ENCODE results near the gene PRRC2B.

Gene PRRC2B

GRCh38 chr9:131481441-131482342 is 87.8 kb downstream of the PRRC2B start:
- no peak for TF ChIP-seq CTCF (IDR thresholded peaks at IDR 0.05; ENCODE audit: borderline replicate concordance, insufficient read depth, low read depth, low read length)
- no peak overlapping the region for H3K4me3 ChIP-seq (ENCODE audit: low read depth, low read length)

GRCh38 chr9:131482343-131483006 is 88.6 kb downstream of the PRRC2B start:
- TF ChIP-seq CTCF (IDR thresholded peaks at IDR 0.05; ENCODE audit: borderline replicate concordance, insufficient read depth, low read depth, low read length), result no peak
- no peak overlapping the region for H3K4me3 ChIP-seq (ENCODE audit: low read depth, low read length)

- no peak overlapping the region for H3K4me3 ChIP-seq (ENCODE audit: low read depth, low read length)
- TF ChIP-seq CTCF (IDR thresholded peaks at IDR 0.05; ENCODE audit: borderline replicate concordance, insufficient read depth, low read depth, low read length), result no peak
Measured at GRCh38 chr9:131483319-131484050, 89.6 kb downstream of the PRRC2B start.

- no peak for TF ChIP-seq CTCF (IDR thresholded peaks at IDR 0.05; ENCODE audit: borderline replicate concordance, insufficient read depth, low read depth, low read length)
- no peak overlapping the region for H3K4me3 ChIP-seq (ENCODE audit: low read depth, low read length)
Measured at GRCh38 chr9:131484051-131484445, 90.2 kb downstream of the PRRC2B start.

GRCh38 chr9:131484560-131485185 is 90.8 kb downstream of the PRRC2B start:
- no peak overlapping the region for H3K4me3 ChIP-seq (ENCODE audit: low read depth, low read length)

More at GRCh38 chr9:131484560-131485185, 90.8 kb downstream of the PRRC2B start:
- TF ChIP-seq CTCF (IDR thresholded peaks at IDR 0.05; ENCODE audit: borderline replicate concordance, insufficient read depth, low read depth, low read length), result no peak

Data from GM12875 (cell line).